H1 (cell line): ENCODE data around the gene ENPP7. TPM values are rescaled to one million over a fixed set of nuclear protein-coding genes. Genes with fewer than 3 reads are reported as not detected.

Experiments used
- CTCF ChIA-PET: fragments of 300-600 bp; sonication (Branson Sonifier 250); formaldehyde crosslinking; loops from one replicate; lab custom pipeline; 2021; ENCODE audit not compliant: partially characterized antibody; lab: Charles Lee
- POLR2A ChIA-PET: fragments of 300-600 bp; sonication (Branson Sonifier 250); formaldehyde crosslinking; loops from one replicate; lab custom pipeline; 2021; ENCODE audit warnings: inconsistent platforms; ENCODE audit not compliant: partially characterized antibody; lab: Charles Lee
- DNase-seq, 2 experiments: peaks; one replicate each; pipeline versions ENCODE4 v3.0.0 to v3.0.0-alpha.2; 2010 to 2022; ENCODE audit warnings: low spot score in 2 of 2, low read depth in 1 of 2, mixed read lengths in 1 of 2
- FAIRE-seq: peaks from 2 replicates; lab custom pipeline; 2011; peaks lifted over from hg19 to GRCh38; lab: Jason Lieb, UNC
- H2AFZ ChIP-seq: 2 replicates; pipeline ENCODE4 v1.8.1; 2012; ENCODE audit warnings: low read length, inconsistent platforms
- H2AK5ac ChIP-seq: 2 replicates; pipeline ENCODE4 v1.6.1; 2013; ENCODE audit warnings: low read depth, low read length
- H2BK120ac ChIP-seq: replicated peaks from 2 replicates; pipeline ENCODE3; 2013; ENCODE audit warnings: low read depth, low read length, inconsistent platforms
- H2BK12ac ChIP-seq: 2 replicates; pipeline ENCODE4 v1.6.1; 2013; ENCODE audit warnings: low read depth, low read length
- H2BK15ac ChIP-seq: 2 replicates; pipeline ENCODE4 v1.6.1; 2013; ENCODE audit warnings: low read length
- H2BK20ac ChIP-seq: 2 replicates; pipeline ENCODE4 v1.6.1; 2013; ENCODE audit warnings: low read length
- H2BK5ac ChIP-seq: 2 replicates; pipeline ENCODE4 v1.6.1; 2013; ENCODE audit warnings: low read depth, low read length
- H3K14ac ChIP-seq: 2 replicates; pipeline ENCODE4 v1.6.1; 2013; ENCODE audit warnings: inconsistent platforms; ENCODE audit not compliant: insufficient read length
- H3K18ac ChIP-seq: 2 replicates; pipeline ENCODE4 v1.6.1; 2013; ENCODE audit warnings: low read length; ENCODE audit errors: extremely low read depth
- H3K23ac ChIP-seq: 2 replicates; pipeline ENCODE4 v1.6.1; 2013; ENCODE audit warnings: inconsistent platforms; ENCODE audit not compliant: insufficient read length
- H3K23me2 ChIP-seq: 2 replicates; pipeline ENCODE4 v1.6.1; 2013; ENCODE audit warnings: low read depth, low read length
- H3K27ac ChIP-seq: 2 replicates; pipeline ENCODE4 v1.6.1; 2011; ENCODE audit warnings: low read depth, low read length, inconsistent platforms
- H3K27me3 ChIP-seq, 4 experiments: replicated peaks in 1 of 4; 1 replicate in 1 of 4; 2 replicates in 3 of 4; pipeline versions ENCODE4 v1.6.1 to v1.8.1; 2011 to 2013; ENCODE audit warnings: low read length in 3 of 4, mild to moderate bottlenecking in 3 of 4, inconsistent platforms in 2 of 4, mixed read lengths in 2 of 4, moderate library complexity in 1 of 4; ENCODE audit not compliant: control insufficient read depth in 3 of 4, insufficient read depth in 3 of 4; ENCODE audit errors: extremely low read depth in 1 of 4
- H3K36me3 ChIP-seq, 4 experiments: 2 replicates each; pipeline versions ENCODE4 v1.6.1 to v1.8.1; 2011 to 2013; ENCODE audit warnings: mild to moderate bottlenecking in 4 of 4, low read length in 3 of 4, moderate library complexity in 2 of 4, control low read depth in 1 of 4, inconsistent platforms in 1 of 4; ENCODE audit not compliant: insufficient read depth in 4 of 4, control insufficient read depth in 2 of 4
- H3K4ac ChIP-seq: replicated peaks from 2 replicates; pipeline ENCODE3; 2013; ENCODE audit warnings: low read length, low read depth, mixed read lengths, inconsistent platforms; ENCODE audit not compliant: insufficient read length
- H3K4me1 ChIP-seq, 4 experiments: replicated peaks in 1 of 4; 1 replicate in 1 of 4; 2 replicates in 3 of 4; pipeline versions ENCODE4 v1.6.1 to v1.8.1; 2011 to 2013; ENCODE audit warnings: low read length in 3 of 4, inconsistent platforms in 2 of 4, mixed read lengths in 1 of 4; ENCODE audit not compliant: insufficient read depth in 4 of 4, control insufficient read depth in 3 of 4
- H3K4me2 ChIP-seq, 2 experiments: 2 replicates each; pipeline versions ENCODE4 v1.6.1 to v1.8.1; 2011 to 2013; ENCODE audit warnings: low read depth in 2 of 2, low read length in 2 of 2, control low read depth in 1 of 2, inconsistent platforms in 1 of 2, mild to moderate bottlenecking in 1 of 2; ENCODE audit not compliant: insufficient read depth in 1 of 2
- H3K4me3 ChIP-seq, 4 experiments: fragments of 200-600, 300-600 bp in 1 of 4; sonication (generic), shearing (Covaris generic), sonication (Bioruptor Twin) in 1 of 4; 2 replicates each; pipeline versions ENCODE4 v1.5.1 to v1.8.1; 2011 to 2016; ENCODE audit warnings: low read length in 4 of 4, low read depth in 3 of 4, control low read depth in 2 of 4, inconsistent platforms in 2 of 4, mild to moderate bottlenecking in 2 of 4, mixed read lengths in 1 of 4, moderate library complexity in 1 of 4; ENCODE audit not compliant: insufficient read depth in 2 of 4; ENCODE audit errors: extremely low read depth in 1 of 4
- H3K56ac ChIP-seq: replicated peaks from 2 replicates; pipeline ENCODE3; 2013; ENCODE audit warnings: low read depth, mild to moderate bottlenecking, mixed read lengths, low read length, inconsistent platforms; ENCODE audit not compliant: insufficient read length
- H3K79me1 ChIP-seq: 2 replicates; pipeline ENCODE4 v1.6.1; 2013; ENCODE audit warnings: low read depth, low read length, control low read depth
- H3K79me2 ChIP-seq, 2 experiments: 2 replicates each; pipeline versions ENCODE4 v1.6.1 to v1.8.1; 2012 to 2013; ENCODE audit warnings: low read length in 2 of 2, mild to moderate bottlenecking in 2 of 2, inconsistent platforms in 1 of 2; ENCODE audit not compliant: insufficient read depth in 2 of 2, control insufficient read depth in 1 of 2
- H3K9ac ChIP-seq, 4 experiments: replicated peaks in 1 of 4; 1 replicate in 1 of 4; 2 replicates in 3 of 4; pipeline versions ENCODE4 v1.6.1 to v1.8.1; 2011 to 2013; ENCODE audit warnings: low read depth in 3 of 4, low read length in 3 of 4, control low read depth in 2 of 4, mild to moderate bottlenecking in 2 of 4, moderate library complexity in 2 of 4, inconsistent platforms in 1 of 4; ENCODE audit errors: extremely low read depth in 1 of 4
- H3K9me3 ChIP-seq, 2 experiments: 2 replicates each; pipeline versions ENCODE4 v1.6.1 to v1.8.1; 2012 to 2013; ENCODE audit warnings: mild to moderate bottlenecking in 2 of 2, moderate library complexity in 2 of 2, control low read depth in 1 of 2, inconsistent platforms in 1 of 2, low read depth in 1 of 2, low read length in 1 of 2, mixed read lengths in 1 of 2; ENCODE audit not compliant: insufficient read depth in 2 of 2
- H4K20me1 ChIP-seq, 2 experiments: replicated peaks in 1 of 2; 2 replicates each; pipeline versions ENCODE3 to v1.8.1; 2011 to 2013; ENCODE audit warnings: inconsistent platforms in 2 of 2, low read length in 2 of 2, mild to moderate bottlenecking in 1 of 2; ENCODE audit not compliant: insufficient read depth in 2 of 2, control insufficient read depth in 1 of 2
- H4K5ac ChIP-seq: 2 replicates; pipeline ENCODE4 v1.6.1; 2013; ENCODE audit warnings: low read length, low read depth, mixed read lengths, inconsistent platforms; ENCODE audit not compliant: insufficient read length
- H4K8ac ChIP-seq: 2 replicates; pipeline ENCODE4 v1.8.0; 2013; ENCODE audit warnings: mild to moderate bottlenecking, moderate library complexity, low read length, inconsistent platforms; ENCODE audit not compliant: insufficient read depth; ENCODE audit errors: extremely low read depth
- H4K91ac ChIP-seq: replicated peaks from 2 replicates; pipeline ENCODE3; 2013; ENCODE audit warnings: low read length, mixed read lengths, inconsistent platforms; ENCODE audit not compliant: insufficient read length
- WGBS, 2 experiments: shearing (Covaris generic) in 1 of 2; methylation state at CpG; one replicate each; pipeline versions ENCODE4 v1.1.6 to v1.1.7; 2013 to 2015; ENCODE audit warnings: low lambda C conversion rate in 2 of 2, mixed read lengths in 2 of 2, inconsistent platforms in 1 of 2, low coverage in 1 of 2, missing lambda C conversion rate in 1 of 2; ENCODE audit not compliant: insufficient replicate concordance in 2 of 2, insufficient coverage in 1 of 2, insufficient read length in 1 of 2; ENCODE audit errors: extremely low coverage in 1 of 2, missing lambda C conversion rate in 1 of 2; 5-methylcytosine and 5-hydroxymethylcytosine counted together
- polyA plus RNA-seq, 7 experiments: library from polyadenylated mRNA; depleted of rRNA in 3 of 7; stranded (reverse) in 5 of 7; unstranded in 2 of 7; fragments of >200 nt in 5 of 7; fragments of 200-250 nt in 2 of 7; gene quantifications; 1 replicate in 5 of 7; 2 replicates in 1 of 7; 4 replicates in 1 of 7; pipeline versions ENCODE4 v1.2.1 to v1.2.3, GENCODE V29; 2011 to 2013; ENCODE audit warnings: missing spikeins in 2 of 7, mixed read lengths in 2 of 7
- total RNA-seq: library from RNA; stranded (reverse); fragmentation: NEBNext Ultra II Directional; extraction: Animal tissue kit (Norgen Biotek cat#: 25700); gene quantifications from 2 replicates; pipeline ENCODE4 v1.2.1, GENCODE V29; 2021

ENPP7 gene
- total and polyA plus RNA-seq, 2 of the 8 experiments (the other 6 are each of a cell fraction or from before 2014, with no cell fraction given): not detected

DNA sequence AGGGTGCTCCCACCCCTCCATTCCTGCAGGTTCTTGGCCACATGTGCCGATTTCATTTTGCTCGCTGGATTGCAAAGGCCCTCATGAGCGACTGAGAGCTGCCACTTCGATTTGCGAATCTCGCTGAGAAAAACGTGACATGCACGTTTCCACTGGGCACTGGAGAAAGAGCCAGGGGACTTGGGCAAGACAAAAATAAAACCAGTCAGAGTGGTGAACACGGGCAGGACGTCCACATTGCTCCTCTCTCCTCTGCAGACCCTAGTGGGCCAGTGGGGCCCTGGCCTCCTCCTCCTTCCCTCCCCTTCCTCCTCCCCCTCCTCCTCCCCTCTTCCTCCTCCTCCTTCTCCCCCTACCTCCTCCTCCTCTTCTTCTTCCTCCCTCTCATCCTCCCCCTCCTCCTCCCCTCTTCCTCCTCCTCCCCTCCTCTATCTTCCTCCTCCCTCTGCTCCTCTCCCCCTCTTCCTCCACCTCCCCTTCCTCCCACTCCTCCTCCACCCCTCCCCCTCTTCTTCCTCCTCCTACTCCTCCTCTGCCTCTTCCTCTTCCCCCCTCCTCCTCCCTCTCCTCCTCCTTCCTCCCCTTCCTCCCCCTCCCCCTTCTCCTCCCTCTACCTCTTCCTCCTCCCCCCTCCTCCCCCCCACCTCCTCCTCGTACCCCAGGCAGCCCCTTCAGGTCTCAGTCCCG lies 28.1 kb upstream of the ENPP7 start:
- Histone ChIP-seq H2BK20ac (peak overlapping the region; percentile 34; the same call in 1 of the 2 replicates), H2BK5ac (peak overlapping the region; percentile 60; the same call in 1 of the 2 replicates), H4K8ac (no peak overlapping the region), H3K4ac (no peak overlapping the region), H3K4me1 (peaks cover 0 to 26% (median 14%) of the 10 kb centered on the region in 4 experiments; a peak in 6 of 7 replicates), H2BK120ac (no peak overlapping the region), H3K4me3 (no peak overlapping the region), H3K36me3 (no peaks in the 10 kb centered on the region), H3K79me1 (no peaks in the 10 kb centered on the region), H3K27me3 (no peaks in the 10 kb centered on the region), H3K14ac (no peak overlapping the region), H2AFZ (no peak overlapping the region), H3K9ac (no peak overlapping the region), H3K79me2 (no peaks in the 10 kb centered on the region), H3K9me3 (no peaks in the 10 kb centered on the region), H4K91ac (peak overlapping the region; percentile 27), H2AK5ac (no peak overlapping the region), H4K5ac (no peak overlapping the region), H3K23ac (no peak overlapping the region), H2BK15ac (0 out of 2 replicates have a peak overlapping the region, but pooled peaks have one; percentile 29), H2BK12ac (peak overlapping the region; percentile 75; the same call in 1 of the 2 replicates), H3K18ac (peak overlapping the region; percentile 68; the same call in 1 of the 2 replicates), H3K23me2 (no peaks in the 10 kb centered on the region; the same call in 1 of the 2 replicates), H3K4me2 (no peak overlapping the region), H3K56ac (no peak overlapping the region), H3K27ac (no peak overlapping the region), H4K20me1 (no peaks in the 10 kb centered on the region)
- ChIA-PET POLR2A (interaction anchor here (1.2 kb wide), 1 partner anchor 16 kb away, joined by 3 read pairs; no protein-coding TSS in a partner anchor), CTCF (interaction anchor here (0.5 to 1.6 kb wide), 4 partner anchors 15 to 742 kb away, joined by 3 to 4 read pairs (median 4); no protein-coding TSS in a partner anchor)
- WGBS, 2 experiments: 89% methylated on average over 10 of the region's 12 CpGs; no CpG with 5 or more reads in 1 of the 2 experiments
- FAIRE-seq: no peak
- DNase-seq: no peak
